HG03108 (cell line): ENCODE data around the gene GTSE1.

Source experiments
- ATAC-seq: cut with Tn5 transposase; IDR thresholded peaks from one replicate; pipeline ENCODE4 v1.9.1; 2021; ENCODE audit warnings: moderate library complexity; ENCODE audit not compliant: unreplicated experiment

The GTSE1 gene

GRCh38 chr22:46364341-46365165, 67.9 kb downstream of the GTSE1 start:
- ATAC-seq: no peak

GRCh38 chr22:46365166-46365624, 68.5 kb downstream of the GTSE1 start:
- no peak for ATAC-seq

GRCh38 chr22:46366327-46366731, 69.7 kb downstream of the GTSE1 start:
- no peak for ATAC-seq

GRCh38 chr22:46366801-46367706, 70.4 kb downstream of the GTSE1 start:
- ATAC-seq: no peak

DNA sequence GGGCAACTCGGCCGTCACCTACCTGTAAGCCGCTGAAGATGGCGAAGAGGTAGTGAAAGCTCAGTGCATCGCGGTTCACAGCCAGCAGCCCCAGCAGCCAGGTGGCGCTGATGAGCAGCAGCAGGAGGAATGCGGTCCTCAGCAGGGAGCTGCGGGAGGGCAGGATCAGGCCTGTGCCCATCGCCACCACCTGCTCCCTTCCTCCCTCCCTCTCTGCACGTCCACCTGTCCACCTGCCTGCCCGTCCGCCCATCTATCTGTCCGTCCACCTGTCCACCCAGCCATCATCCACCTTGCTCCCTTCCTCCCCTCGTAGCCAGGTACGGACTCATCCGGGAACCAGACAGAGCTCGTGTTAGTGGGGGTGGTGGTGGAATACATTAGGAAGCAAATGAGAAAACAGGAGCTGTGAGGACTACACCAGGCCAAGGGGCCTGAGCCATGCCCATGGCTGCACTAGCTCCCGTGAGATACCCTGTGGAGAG, 71.1 kb downstream of the GTSE1 start:
- no peak for ATAC-seq

- ATAC-seq: no peak
Observed at GRCh38 chr22:46368422-46368821, 71.8 kb downstream of the GTSE1 start.

DNA sequence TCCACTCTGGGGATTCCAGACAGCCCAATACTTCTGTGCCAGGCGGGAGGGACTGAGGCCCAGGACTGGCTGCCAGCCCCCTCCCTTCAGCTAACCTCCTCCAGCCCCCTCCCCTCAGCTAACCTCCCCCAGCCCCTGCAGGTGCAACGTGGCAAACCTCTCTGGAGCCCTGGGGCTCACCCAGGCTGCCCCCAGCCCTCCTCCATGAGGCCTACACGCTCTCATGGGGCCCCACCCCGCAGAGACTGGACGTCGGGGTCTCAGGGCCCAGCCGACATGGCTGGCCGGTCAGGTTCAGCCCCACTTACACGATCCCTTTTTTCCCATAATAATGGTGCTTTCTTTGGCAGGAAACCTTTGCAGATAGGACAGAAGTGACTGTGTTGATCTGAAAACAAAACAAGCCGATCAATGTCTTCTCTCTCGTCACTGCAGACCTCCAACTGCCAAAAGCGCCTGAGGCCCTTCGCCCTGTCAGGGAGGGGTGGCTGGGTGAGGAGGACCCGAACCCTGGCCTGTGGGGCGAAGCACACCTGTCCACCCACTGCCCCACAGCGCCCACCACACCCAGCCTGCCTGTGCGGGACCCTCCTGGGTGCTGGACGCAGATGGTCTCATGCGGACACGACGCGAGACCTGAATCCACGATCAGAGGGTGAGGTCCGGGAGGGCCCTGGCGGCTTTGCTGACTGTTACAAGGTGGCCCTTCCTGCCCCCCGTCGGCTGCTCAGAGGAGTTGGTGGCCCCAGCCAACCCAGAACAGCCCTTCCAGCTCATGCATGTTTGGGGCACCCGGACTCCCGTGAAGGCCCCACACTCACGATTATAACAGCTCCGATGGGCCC, 72.4 kb downstream of the GTSE1 start:
- no peak for ATAC-seq

DNA sequence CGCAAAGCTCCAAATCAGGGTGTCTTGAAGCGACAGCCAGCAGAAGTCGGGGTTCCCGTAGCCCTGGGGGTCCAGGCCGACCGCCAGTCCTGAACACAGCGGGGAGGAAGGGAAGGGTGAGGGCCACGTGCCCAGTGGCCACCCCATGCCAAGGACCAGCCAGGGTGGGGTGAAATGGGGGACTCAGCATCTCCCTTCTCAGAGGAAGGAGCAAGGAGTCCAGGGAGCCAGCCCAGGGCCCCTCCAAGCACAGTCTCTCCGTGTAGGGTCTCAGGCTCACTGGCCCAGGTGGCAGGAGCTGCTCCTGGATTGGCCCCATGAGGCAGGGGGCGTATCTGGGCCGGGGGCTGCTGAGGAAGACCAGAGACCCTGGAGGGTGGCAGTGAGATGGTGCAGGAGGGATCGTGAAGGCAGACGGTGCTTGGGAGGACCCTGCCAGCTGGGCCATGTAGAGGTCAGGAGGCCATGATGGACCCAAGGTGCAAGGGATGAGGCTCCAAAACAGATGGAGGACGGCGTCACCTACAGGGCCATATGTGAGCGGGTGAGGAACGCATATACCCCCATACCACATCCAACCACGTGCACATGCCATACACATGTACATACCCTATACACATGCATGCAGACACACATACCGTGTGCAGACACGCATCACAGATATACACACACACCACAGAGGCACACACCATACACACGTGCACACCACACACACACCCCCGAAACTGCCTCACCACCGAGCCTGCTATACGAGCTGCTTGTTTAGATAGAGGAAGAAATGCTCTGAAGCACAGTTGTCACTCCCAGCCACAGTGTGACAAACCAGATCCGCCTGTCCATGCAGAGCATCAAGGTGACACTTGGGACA, 73.3 kb downstream of the GTSE1 start:
- no peak for ATAC-seq

DNA sequence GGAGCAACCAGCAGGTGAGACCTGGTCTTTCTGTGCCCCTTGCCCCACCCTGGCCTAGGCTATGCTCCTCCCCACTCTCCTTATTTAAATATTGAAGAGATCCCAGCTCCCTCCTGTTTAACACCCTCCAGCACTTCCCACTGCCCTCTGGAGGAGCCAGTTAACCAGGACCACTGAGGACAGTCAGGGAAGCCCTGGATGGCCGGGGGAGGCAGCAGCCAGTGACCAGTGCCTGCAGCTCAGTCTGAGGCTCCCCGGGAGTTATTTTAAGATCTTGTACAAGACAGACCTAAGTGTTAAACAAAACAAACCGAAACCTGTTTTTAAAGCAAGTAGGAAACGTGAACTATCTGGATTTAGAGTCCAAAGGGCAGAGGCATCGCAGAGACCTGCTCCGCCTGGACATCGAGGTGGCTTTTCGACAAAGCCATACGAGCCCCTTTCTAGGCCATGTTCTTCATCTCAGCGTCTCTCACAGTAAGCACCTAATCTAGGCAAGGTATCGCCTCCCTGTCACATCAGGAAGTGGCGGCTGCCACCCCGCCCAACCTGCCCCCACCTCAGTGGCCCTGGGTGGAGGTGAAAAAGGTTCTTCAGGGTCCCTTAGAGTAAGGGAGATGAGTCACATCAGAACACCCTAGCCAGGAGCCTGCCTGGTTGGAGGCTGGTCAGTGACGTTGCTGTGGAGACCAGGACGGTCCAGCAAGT, 74.1 kb downstream of the GTSE1 start:
- no peak for ATAC-seq

GRCh38 chr22:46371623-46372226, 75.1 kb downstream of the GTSE1 start:
- no peak for ATAC-seq

DNA sequence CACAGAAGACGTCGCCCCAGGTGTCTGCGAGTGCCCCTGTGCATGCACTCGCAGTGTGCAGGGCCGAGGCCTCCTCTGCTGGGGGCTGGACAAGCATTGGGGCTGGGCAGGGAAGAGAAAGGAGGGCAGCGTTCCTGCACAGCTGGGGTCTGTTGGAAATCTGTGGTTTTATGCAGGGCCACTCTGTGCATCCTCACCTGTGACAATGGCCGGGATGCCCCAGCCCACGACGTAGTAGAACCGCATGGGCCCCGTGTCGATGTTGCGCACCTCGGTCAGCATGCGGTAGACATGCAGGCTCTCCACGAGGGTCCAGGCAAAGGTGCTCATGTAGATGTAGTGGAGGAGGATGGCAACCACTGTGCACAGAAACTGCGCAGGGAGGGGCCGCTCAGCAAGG, 76.0 kb downstream of the GTSE1 start:
- no peak for ATAC-seq

GRCh38 chr22:46373159-46373558, 76.5 kb downstream of the GTSE1 start:
- no peak for ATAC-seq

- ATAC-seq: no peak
Observed at GRCh38 chr22:46373921-46374662, 77.4 kb downstream of the GTSE1 start.

DNA sequence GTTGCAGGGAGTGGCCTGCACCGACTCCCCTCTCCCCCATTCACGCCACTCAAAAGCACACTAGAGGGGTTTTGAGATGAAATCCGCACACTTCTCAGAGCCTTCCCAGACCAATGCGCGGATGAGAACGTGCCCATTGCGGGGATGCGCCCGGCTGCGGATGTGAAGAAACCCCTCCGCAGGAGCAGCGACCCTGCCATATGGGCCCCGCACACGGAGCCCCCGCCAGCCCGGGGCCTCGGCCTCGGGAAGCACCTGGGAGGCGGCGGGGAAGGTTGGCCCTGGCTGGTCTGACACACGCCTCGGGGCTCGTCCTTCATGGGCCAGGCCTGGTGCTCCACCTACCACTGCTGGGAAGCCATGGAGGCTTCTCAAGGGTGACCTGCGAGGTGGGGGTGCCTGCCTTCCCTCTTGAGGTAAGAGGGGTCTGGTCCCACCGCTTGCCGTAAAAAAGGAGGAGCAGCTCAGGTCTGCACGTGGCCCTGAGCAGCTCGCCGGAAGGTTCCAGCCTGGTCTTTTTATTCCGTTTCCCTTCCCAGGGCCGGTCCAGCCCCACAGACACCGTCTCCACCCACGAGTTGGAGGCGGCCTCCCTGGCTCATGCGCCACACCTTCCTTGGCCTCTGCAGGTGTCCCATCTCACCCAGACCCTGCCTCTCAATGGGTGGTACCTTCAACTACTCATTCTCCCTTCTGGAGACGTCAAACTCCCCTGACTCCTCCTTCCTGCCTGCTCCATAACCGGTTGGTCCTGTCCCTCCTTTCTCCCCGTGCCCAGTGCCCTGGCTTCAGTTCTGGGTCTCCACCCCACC, 78.2 kb downstream of the GTSE1 start:
- no peak for ATAC-seq

DNA sequence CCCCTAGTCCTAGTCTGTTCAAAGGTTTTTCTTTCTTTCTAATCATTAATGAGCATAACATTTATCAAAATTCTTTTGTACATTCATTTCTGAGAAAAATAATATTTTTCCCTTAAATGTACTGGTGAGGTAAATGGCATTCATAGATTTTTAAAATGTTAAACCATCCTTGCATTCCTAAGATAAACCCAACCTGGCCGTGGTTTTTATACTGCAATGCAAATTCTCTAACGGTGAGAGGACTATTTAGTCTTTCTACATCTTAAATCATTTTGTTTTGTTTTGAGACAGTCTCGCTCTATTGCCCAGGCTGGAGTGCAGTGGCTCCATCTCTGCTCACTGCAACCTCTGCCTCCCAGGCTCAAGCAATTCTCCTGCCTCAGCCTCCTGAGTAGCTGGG, 79.4 kb downstream of the GTSE1 start:
- ATAC-seq: no peak

- no peak for ATAC-seq
Observed at GRCh38 chr22:46376908-46377524, 80.3 kb downstream of the GTSE1 start.
